GM19324 (cell line): ENCODE measurements around the gene RPS10.
"Not testable (repeated sequence)": the region's sequence is repeated elsewhere in the genome, so short reads cannot be mapped to it uniquely, and the experiment has no call there.

ENCODE experiments used
- ATAC-seq: cut with Tn5 transposase; IDR thresholded peaks from one replicate; pipeline ENCODE4 v1.9.1; 2021; ENCODE audit warnings: mild to moderate bottlenecking, moderate library complexity; ENCODE audit not compliant: unreplicated experiment, low FRiP score

Gene RPS10

DNA sequence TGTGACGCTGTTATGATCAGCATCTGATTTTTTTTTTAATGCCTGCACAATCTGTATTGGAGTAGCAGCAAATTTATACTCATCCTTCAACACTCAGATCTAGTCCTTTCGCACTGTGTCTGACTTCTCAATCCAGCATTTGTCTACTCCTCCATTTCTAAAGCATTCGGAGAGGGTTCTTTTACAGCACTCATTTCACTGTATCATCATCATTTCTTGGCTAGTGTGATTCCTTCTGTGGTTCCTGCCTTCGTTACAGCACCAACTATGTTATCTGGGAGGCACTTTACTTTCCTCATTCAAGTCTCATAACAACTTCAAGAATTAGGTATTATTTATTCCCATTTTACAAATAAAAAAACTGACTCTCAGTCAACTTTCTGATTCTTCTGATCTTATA lies 51.4 kb downstream of the RPS10 start:
- no peak for ATAC-seq

DNA sequence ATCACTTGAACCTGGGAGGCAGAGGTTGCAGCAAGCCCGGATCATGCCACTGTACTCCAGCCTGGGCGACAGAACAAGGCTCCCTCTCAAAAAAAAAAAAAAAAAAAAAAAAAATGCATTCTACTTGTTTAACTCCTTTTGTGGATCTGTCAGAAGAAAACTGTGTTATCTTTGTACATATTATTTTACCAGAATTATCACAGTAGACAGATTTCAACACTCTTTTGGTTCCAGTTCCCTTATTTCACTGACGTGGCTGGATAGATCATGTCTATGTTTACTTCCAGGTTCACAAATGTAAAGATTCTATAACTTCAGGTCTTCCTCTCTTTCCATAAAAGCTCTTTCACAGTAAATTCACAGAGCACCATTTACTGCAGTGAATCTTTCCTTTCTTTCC lies 51.8 kb downstream of the RPS10 start:
- ATAC-seq = no peak

DNA sequence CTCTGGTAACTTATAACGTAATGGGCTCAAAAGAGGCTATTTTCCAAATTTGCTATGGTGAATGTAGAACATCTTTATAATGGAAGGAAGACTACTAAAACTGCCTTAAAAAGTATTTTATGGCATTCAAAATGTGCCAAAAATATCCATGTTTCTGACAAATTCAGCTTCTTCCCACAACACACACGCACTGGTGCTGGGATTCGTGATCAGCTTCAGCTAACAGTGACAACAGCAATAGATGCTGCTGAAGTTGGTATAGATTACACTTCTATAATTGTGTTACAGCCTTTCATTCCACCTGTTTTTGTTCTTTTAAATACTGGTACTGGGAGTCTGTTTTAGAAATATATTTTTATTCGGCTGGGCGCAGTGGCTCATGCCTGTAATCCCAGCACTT lies 52.4 kb downstream of the RPS10 start:
- ATAC-seq = no peak

DNA sequence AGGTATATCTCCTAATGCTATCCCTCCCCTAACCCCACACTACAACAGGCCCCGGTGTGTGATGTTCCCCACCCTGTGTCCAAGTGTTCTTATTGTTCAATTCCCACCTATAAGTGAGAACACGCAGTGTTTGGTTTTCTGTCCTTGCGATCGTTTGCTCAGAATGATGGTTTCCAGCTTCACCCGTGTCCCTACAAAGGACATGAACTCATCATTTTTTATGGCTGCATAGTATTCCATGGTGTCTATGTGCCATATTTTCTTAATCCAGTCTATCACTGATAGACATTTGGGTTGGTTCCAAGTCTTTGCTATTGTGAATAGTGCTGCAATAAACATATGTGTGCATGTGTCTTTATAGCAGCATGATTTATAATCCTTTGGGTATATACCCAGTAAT lies 54.0 kb downstream of the RPS10 start:
- not testable (repeated sequence) for ATAC-seq

DNA sequence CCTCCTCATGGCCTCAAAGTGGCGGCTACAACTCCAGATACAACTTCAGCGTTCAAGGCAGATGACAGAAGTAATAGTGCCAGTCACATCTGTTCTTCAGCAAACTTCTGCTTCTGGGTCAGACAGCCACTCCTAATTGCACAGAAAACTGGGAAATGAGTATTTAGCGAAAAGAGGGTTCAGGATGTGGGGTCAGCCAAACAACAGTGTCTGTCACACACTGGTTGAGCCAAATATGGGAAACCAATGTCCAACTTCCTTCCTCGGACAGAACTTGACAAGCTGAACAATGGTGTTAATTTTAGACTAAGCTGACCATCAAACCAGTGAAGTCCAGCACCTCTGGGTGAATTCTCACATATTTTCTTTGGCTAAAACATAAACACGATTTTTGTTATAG lies 55.5 kb downstream of the RPS10 start:
- ATAC-seq = no peak

DNA sequence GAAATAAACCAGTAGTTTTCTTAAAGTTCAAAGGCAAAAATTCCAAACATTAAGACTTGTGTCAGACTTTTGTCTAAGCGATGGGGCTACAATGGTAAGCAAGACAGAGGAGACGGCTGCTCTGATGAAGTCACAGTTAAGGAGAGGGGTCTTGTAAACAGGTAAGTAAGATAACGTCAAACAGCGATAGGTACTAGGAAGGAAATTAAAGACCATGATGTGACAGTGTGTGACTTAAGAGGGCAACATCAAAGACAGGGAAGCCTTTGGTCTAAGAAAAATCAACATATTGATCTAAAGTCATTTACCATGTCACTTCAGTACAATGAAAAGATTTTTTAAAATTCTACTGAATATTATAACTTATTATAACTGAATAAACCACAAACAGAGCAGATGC lies 56.5 kb downstream of the RPS10 start:
- ATAC-seq = no peak
